HPDE6-E6E7 (cell line): ENCODE results near the gene IGF2BP2.
"Not testable (repeated sequence)": the region's sequence is repeated elsewhere in the genome, so short reads cannot be mapped to it uniquely, and the experiment has no call there.

Source experiments
- DNase-seq: peaks from one replicate; pipeline ENCODE4 v3.0.0; 2011; ENCODE audit warnings: missing footprints; ENCODE audit errors: extremely low spot score

Gene IGF2BP2

DNA sequence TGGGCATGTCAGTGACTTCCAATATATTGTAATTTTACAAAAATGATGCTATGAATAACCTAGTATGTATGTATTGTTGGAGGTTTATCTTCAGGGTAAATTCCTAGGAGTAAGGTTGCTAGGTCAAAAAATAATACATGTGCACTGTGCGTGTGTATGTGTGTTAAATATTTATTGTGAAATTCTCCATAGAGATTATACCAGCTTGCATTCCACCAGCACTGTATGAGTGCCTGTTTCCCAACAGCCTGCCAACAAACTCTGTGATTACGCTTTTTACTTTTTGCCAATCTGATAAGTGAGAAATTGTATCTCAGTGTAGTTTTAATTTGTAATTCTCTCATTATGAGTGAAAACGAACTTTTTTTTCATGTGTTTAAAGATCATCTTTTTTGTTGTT lies 12.6 kb upstream of the IGF2BP2 start:
- no peak for DNase-seq

DNA sequence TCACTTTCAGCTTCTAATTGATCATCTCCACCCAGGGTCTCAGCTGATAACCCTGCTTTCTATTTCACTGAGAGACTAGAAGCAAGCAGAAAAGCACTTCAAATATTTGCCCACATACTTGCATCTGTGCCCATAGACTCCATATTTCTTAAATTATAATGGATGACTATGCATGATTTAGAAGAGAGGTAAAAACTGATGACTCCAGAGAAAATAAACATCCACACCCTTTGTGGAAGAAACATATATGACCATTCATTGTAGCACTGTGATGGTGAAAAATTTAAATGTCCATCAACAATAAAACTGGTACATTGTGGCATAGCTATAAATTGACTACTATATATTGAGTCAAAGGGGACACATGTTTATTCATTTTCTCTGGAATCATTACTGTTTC lies 7.1 kb upstream of the IGF2BP2 start:
- DNase-seq = no peak

DNA sequence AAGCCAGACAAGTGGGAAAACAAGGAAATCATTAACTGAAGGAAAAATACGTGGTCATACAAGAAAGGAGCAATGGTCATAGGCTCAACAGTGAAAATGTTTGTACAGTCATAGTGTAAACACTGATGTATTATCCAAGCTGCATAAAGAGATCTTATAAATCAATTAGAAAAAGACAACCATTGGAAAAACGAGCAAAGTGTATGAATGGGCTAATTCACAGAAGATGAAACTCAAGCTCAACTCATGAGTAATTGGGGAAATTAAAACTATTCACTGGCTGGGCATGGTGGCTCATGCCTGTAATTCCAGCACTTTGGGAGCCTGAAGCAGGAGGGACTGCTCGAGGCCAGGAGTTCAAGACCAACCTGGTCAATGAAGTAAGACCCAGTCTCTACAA lies 6.4 kb upstream of the IGF2BP2 start:
- no peak for DNase-seq

DNA sequence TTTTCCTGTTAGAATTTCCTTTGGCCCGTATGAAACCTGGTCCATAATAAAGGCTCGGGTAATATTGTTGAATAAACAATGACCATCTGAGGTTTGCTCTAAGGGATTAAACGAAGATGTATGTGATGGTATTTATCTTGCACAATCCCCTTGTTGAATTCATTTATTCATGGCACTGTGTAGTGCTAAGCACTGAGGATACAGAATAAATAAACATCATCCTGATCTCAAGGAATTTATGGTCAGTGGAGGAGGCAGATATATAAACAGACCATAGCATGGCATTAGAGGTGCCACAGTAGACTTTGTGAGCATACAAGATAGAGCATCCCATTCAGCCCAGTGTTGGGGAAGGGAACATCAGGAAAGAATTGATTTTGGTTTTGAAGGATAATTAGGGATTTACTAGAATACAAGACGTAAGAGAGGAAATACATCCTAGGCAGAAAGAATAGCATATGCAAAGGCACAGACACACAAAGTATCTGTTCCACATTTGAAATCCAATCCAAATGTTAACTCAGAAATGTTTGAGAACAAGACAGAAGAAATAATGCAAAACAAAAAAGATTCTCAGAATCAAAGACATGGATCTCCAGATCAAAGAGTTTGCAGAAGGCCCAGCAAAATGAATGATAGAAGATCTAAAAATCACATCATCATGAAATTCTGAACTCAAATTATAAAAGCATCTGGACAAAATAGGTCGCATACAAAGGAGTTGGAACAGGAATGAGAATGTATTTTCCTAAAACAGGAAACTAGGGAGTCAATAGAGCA lies 5.4 kb upstream of the IGF2BP2 start:
- no peak for DNase-seq

DNA sequence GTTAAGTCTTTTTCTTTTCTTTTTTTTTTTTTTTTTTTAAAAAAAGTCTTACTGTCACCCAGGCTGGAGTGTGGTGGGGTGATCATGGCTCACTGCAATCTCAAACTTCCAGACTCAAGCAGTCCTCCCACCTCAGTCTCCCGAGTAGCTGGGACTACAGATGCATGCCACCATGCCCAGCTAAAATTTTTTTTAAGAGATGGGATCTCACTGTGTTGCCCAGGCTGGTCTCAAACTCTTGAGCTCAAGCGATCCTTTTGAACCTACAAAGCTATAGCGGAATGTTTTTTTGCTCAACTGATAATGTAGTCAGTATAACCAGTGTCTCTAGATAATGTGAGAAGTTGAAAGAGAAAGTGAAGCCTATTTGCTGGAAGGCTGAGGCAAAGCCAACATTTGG lies 3.9 kb upstream of the IGF2BP2 start:
- no peak for DNase-seq

DNA sequence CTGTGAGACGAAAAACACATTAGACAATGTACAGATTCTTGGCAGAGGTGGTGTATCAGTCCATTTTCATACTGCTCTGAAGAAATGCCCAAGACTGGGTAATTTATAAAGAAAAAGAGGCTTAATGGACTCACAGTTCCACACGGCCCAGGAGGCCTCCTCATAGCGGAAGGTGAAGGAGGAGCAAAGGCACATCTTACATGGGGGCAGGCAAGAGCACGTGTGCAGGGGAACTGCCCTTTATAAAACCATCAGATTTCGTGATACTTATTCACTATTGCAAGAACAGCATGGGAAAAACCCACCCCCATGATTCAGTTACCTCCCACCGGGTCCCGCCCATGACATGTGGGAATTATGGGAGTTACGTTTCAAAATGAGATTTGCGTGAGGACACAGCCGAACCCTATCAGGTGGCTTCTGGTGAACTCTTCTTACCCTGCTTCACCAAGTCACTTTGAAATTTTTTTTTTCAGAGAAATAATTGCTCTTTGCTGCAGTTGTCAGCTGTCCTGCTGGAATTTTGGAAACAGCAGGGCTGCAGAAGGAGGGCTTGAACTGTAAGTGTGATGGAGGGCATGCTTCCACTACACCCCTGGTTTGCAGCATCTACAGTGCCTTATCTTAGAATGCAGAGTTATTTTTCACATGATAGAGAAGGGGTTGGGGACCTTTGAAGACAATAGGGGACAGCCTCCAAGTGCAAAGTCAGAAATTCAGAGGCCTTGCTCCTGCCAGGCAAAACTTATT lies 2.9 kb upstream of the IGF2BP2 start:
- no peak for DNase-seq

DNA sequence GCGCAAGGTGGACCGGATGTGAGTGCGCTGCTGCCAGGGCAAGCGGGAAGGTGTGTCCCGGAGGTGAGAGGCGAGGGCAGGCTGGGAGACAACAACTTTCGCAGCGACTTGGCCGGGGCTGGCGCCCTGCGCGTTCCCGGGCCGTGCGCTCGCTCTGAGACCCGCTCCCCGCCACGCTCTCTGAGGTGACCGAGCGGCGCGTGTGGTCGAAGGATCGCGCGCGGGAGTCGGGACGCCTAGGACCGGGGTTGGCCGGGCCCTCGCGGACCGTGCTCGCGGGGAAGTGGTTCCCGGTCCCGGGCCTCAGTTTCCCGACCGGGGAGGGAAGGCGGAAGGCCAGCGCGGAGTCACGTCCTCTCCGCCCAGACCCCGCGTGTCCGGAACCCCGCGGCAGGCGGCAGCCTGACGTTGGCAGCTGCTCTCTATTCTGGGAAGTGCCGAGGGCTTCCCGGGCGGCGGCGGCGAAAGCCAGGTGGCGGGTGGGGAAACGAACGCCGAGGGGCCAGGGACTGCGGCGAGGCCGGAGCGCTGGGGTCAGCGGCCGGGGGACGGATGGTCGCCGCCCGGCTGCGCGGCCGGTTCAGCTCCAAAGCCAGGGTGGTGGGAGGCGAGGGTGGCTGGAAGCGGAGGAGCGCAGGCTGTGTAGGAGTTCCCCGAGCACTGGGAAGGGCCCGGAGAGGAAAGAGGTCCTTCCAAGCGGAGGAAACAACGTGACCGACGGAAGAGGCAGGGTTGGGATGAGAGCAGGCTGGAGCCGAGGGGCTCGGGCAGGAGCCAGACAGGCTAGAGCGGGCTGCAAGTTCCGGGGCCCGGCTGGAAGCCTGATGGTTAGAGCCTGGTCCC lies 1.0 kb upstream of the IGF2BP2 start:
- no peak for DNase-seq

DNA sequence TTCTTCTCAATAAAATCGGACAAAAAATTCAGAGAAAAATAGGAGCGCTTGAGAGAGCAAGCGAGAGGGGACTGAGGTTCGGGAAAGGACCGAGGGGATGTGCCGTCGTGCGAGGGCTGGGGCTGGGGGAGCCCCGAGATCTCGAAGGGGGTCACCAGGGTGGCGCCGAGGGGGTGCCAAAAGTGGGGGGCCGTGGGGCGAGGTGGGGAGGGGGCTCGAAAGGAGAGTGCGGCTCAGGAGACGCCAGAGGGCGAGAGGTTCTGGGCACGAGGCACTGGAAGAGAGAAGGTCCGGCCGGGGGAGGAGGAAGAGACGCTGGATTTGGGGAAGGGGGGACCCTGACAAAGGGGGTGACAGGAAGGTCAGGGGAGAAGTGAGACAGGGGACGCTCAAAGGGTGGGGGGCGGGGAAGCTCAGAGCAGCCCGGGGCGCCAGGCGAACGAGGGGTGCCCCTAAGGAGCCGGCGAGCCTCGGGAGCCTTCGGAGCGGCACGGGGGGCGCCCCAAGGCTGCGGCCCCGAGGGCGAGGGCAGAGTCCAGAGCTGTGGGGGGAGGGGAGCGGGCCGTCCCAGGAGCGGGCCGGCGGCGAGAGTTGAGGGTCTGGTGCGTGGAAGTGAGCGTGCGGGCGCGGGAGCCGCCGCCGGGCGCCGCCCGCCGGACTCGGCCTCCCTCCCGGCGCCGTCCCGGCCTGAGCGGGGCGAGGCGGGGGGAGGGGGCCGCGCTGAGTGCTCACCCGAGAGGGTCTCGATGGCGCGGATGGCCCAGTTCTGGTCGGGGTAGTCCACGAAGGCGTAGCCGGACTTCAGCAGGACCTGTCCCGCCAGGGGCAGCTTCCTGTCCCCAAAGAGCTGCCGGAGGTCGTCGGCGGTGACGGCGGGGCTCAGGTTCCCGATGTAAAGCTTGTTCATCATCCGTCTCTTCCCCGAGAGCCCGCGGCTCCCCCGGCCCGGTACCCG lies 514 bp downstream of the IGF2BP2 start:
- DNase-seq = no peak

DNA sequence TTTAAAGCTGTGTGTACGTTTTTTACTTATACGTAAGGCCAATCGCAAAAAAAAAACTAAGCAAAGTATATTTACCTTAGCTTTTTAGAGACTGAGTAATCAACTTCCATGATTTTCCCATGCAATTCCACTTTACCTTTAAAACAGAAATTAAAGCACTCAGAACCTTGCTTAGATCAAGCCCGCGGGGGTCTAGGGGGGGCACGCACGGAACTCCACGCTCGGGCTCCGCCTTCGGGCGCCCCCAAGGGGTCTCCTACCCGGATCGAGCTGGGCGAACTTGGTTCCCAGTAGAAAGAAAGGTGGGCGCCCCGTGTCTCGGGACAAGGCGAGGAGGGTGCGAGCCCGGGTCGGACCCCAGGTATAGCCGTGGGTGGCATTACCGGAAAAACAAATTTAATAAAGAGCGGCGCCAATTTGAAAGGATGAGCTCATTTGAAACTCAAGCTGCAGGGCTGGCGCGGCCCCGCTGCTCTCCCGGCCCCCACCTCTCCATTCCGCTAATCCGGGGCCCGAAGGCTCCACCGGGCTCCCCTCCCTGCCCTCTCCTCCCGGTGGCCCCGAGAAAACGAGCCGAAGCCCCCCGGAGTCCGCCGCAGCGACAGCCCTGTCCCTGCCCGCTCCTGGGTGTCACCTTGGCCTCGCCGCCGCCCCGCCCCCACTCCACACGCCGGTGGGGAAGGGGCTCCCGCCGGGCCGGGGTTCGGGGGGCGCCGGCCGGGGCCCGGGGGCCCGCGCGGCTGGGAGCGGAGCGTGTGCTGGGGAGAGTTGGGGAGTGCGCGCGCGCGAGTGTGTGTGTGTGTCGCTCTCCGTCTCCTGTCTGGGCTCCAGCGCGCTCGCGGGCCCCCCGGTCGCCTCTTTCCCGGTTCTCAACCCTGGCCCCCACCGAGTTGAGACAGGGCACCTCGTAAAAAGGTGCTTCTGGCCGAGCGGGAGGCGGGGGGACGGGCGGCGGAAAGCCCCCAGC lies 1.5 kb downstream of the IGF2BP2 start:
- DNase-seq = no peak

DNA sequence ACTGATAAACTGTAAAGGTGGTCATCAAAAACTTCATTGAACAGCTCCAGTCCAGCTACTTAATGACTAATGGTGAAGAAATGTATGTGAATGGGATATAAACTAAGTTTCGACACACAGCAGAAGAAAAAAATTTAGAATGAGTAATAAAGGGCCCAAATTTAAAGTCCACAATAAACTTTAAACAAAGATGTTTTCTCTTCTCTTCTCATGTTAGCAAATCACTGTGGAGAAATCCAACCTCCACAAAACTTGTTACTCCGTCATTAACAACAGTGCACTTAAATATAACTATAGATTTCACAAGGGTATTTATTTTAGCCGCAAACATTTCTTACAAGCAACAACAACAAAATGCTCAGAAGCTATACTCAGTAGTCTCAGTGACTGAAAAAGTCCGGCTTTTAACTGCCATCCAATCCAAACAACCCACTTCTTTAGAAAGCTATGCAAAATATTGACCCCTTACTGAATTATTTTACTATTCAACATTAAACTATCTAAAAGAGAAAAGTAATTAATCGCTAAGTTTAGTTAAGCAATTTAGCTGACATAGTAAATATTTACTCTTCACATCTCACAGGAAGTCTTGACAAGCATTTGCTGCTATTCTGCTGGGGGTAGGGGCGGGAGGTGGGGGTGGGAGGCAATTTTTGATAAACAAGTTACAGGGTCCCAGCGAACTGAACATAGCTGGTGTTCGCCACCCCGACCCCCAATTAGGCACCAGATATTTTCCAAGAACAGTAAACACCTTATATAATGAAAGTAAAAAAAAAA lies 2.4 kb downstream of the IGF2BP2 start:
- no peak for DNase-seq

DNA sequence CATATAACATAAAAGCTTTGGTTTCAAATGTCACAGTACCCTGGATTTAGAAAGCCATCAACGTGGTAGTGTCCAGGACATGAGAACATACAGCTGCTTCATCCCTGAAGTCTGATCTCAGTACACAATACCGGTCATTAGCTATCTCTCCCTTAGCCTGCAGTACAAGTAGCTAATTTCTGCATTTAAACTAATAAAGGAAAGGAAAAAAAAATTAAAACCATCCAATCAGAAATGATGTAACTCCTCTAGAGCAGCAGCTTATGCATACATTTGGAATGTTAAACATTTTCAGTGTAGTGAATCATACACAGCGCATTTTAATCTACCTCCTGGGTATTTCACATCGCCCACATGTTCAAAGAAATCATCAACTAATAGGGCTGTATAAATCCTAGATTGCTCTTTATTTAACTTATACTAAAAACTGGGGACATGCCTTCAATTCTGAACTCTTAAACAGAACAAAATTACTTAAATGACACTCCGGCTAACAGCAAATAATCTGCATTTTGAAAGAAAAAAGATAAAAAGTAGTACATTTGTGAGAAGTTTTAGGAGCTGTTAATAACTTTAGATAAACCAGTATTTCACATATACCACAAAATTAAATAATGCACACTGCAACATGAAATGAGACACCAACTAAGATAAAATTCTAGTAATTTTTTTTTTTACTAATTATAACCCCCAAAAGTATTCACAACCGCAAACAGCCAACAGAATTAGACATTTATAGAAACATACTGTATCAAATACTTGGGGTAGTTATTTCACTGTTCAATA lies 3.7 kb downstream of the IGF2BP2 start:
- no peak for DNase-seq

DNA sequence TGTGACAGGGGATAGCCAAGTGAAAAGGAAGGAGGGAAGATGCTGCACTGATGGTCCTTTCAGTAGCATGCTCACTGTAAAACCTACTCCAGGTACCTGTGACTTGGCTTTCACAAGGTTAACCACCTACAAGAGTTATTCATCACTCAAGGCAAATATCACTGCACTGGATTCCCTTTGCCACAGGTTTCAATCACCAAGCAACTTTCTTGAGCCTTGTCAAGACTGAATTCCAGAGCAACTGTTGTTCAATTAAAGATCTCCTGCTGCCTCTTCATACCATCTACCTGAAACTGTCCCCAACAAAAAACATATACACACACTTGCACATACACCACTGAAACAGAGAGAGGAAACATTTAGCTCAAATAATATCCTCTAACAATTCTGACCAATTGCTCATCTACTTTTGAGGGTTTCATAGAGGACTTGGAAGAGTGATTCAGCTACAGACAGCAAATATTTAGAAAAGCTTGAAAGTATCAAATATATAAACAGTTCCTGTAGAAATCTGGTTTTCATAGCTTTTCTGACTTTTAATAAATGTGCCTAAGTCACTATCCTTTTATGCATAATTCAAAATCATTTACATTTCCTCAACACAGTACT lies 6.5 kb downstream of the IGF2BP2 start:
- DNase-seq = no peak

DNA sequence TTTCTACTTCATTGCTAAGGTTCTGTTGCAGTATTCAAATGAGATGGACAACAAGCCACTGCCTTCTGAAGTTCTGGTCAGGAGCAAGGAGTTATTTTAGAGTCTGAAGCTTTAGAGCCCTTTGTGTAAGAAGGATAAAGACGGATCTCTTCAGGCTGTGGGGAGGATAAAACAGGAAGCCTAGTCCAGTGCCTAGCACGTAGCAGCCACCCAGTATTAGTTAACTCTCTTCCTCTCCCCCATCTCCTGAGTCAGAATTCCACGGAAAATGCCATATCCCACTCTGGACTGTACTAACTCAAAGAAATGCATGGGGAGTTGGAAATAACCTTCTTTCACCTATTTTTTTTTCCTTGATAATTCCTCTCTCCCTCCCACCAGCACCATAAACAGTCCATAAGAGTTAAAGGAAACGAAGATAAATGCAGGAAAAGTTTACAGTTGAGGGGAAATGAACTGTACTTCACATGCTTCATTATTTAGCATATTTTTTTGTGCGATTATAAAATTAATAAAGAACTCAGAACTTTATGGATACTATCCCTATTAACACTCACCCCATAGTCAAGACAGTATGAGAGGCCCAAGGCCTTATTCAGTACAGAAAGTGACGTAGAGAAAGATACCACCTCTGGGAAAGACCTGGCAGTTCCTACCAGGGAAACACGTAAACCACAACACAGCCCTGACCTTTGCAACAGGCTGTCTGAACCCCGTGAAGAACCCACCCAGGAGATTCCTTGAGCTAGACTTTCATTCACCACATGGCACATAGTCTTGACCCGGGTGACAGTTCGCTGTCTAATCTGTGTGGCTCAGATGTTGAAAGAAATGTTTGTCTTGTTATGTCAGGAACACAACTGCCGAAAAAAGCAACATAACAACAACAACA lies 9.2 kb downstream of the IGF2BP2 start:
- DNase-seq = no peak

DNA sequence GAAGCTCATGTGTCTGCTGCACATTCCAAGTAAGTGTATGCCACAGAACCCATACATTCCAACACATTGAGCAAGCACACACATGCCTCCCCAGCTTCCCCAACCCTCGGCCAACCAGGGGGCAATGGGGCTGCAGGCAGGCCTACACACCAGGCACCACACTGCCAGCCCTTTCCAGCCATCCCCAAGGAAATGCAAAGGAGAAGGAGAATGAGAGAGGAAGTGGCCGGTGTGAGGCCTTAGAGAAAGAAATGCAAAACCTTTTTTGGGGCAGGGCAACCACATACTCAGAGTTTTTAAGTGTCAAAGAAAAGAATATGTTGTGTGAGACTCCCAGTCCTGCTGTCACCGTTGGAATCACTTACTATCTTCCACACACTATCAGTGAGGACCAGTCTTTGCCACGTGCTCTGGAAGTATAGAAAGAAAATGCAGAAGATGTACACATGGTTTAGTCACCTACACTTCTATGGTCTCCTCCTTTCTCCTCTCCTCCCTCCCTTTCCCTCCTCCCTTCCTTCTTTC lies 11.1 kb downstream of the IGF2BP2 start:
- DNase-seq = no peak

DNA sequence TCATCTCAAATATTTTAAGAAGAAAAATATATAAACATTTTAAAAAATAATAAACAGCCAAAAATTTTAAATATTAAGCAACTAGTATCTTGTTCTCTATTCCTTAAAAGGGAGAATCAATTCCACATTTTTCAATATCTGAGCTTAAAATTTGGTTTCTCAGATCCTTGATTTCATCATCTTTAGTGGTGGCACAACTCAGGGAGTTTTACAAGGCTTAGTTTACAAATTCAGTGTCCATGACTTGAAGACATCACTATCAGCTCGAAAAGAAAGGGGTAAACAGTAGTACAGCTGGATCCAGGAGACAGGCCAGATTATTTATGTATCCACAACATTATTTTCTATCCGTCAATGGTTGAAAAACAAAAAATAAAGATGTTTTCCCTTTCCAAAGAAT lies 11.6 kb downstream of the IGF2BP2 start:
- DNase-seq = no peak

DNA sequence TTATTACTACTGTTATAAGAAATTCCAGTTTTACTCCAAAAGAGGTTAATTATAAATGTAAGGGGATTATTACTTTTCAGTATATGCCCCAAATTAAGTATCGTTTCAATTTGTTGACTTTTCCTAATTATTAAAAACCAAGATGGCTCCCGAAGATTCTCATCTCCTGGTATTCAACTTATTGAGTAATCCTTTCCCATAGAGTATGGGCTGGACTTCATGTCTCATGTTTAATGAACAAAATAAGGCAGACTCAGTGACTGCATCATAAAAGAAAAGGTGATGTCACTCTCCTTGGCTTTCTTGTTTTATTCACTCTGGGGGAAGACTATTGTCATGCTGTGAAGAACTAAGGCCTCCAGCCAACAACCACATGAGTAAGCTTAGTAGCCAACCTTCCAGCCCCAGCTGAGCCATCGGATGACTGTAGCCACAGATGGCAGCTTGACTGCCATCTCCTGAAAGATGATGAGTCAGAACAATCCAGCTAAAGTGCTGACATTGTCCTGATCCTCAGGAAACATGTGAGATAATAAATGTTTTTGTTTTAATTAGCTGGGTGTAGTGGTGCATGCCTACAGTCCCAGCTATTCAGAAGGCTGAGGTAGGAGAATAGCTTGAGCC lies 17.3 kb downstream of the IGF2BP2 start:
- DNase-seq = no peak

DNA sequence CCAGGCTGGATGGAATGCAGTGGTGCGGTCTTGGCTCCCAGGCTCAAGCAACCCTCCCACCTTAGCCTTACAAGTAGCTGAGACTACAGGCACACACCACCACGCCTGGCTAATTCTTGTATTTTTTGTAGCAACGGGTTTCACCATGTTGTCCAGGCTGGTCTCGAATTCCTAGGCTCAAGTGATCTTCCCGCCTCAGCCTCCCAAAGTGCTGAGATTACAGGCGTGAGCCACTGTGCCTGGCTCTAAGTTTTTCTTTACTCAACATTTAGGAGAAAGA lies 26.1 kb downstream of the IGF2BP2 start:
- DNase-seq = not testable (repeated sequence)
